Loucy (cell line): Measurements from ENCODE around the gene NRXN3.

Experiments used
- H2AFZ ChIP-seq: fragments of 200-600 bp; sonication (generic); 2 replicates; pipeline ENCODE4 v1.6.0; 2016; ENCODE audit warnings: antibody characterized with exemption, mild to moderate bottlenecking, low read length, moderate library complexity
- H3F3A ChIP-seq: fragments of 200-600 bp; 2 replicates; pipeline ENCODE4 v1.6.0; 2016; ENCODE audit warnings: antibody characterized with exemption, low read depth, mild to moderate bottlenecking
- H3K27me3 ChIP-seq: fragments of 200-600 bp; sonication (generic); 2 replicates; pipeline ENCODE4 v1.6.1; 2014; ENCODE audit warnings: low read length, mild to moderate bottlenecking; ENCODE audit not compliant: insufficient read depth, poor library complexity, severe bottlenecking
- H3K36me3 ChIP-seq: fragments of 200-600 bp; sonication (generic); 2 replicates; pipeline ENCODE4 v1.6.1; 2016; ENCODE audit warnings: low read length; ENCODE audit not compliant: insufficient read depth
- H3K4me1 ChIP-seq: fragments of 200-600 bp; sonication (generic); 2 replicates; pipeline ENCODE4 v1.5.1; 2014; ENCODE audit warnings: low read length, mild to moderate bottlenecking; ENCODE audit not compliant: insufficient read depth, poor library complexity, severe bottlenecking
- H3K4me2 ChIP-seq: fragments of 200-600 bp; sonication (generic); 2 replicates; pipeline ENCODE4 v1.6.0; 2014; ENCODE audit warnings: antibody characterized with exemption, low read length, low read depth, mild to moderate bottlenecking; ENCODE audit not compliant: poor library complexity, severe bottlenecking
- H3K4me3 ChIP-seq: fragments of 200-600 bp; sonication (generic); 2 replicates; pipeline ENCODE4 v1.5.1; 2014; ENCODE audit warnings: low read length, mild to moderate bottlenecking, mixed read lengths; ENCODE audit not compliant: poor library complexity, severe bottlenecking
- H3K79me2 ChIP-seq: fragments of 200-600 bp; sonication (generic); 2 replicates; pipeline ENCODE4 v1.6.1; 2014; ENCODE audit warnings: low read length; ENCODE audit not compliant: insufficient read depth
- H3K9ac ChIP-seq: fragments of 200-600 bp; sonication (generic); 2 replicates; pipeline ENCODE4 v1.6.0; 2014; ENCODE audit warnings: mild to moderate bottlenecking, low read depth, low read length, moderate library complexity; ENCODE audit not compliant: poor library complexity, severe bottlenecking
- H3K9me2 ChIP-seq: fragments of 200-600 bp; sonication (generic); replicated peaks from 2 replicates; pipeline ENCODE4 v1.6.1; 2016; ENCODE audit warnings: low read depth, low read length, mixed read lengths
- H3K9me3 ChIP-seq: fragments of 200-600 bp; sonication (generic); 2 replicates; pipeline ENCODE4 v1.6.1; 2014; ENCODE audit warnings: mild to moderate bottlenecking, antibody characterized with exemption, low read length, low read depth; ENCODE audit not compliant: insufficient read depth
- H4K20me1 ChIP-seq: fragments of 200-600 bp; sonication (generic); 2 replicates; pipeline ENCODE4 v1.6.0; 2014; ENCODE audit warnings: antibody characterized with exemption, low read length, mild to moderate bottlenecking; ENCODE audit not compliant: insufficient read depth, poor library complexity, severe bottlenecking
- EZH2phosphoT487 ChIP-seq: fragments of 200-600 bp; IDR thresholded peaks from 2 replicates; pipeline ENCODE4 v1.6.1; 2018; ENCODE audit warnings: antibody characterized with exemption, mild to moderate bottlenecking, moderate library complexity, borderline replicate concordance
- TF ChIP-seq, protein P1 (sequence below): fragments of 200-600 bp; sonication (generic); conservative IDR thresholded peaks from 2 replicates; pipeline ENCODE4 v1.5.1; 2014; ENCODE audit warnings: mild to moderate bottlenecking, antibody characterized with exemption, low read length

Gene NRXN3

DNA sequence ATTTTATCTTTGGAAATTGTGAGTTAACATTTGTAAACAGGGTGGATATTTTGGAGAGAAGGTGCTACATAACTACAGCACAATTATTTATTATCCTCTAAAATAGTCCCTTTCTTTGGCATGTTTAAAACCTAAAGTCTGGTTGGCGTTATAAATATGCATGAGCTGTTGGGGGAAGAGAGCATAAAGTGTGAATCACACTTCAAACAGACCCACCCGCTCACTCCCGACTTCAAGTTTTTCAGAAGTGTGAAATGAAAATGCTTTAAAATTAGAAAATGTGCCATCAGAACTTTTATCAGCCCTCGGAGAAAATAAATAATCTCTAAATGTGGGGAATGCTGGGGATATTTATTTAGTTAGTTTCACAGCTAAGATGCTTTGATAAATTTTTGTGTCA, 1006.9 kb downstream of the NRXN3 start:
- H3K9me3 ChIP-seq = no peaks in the 10 kb centered on the region
- H3K4me1 ChIP-seq = no peaks in the 10 kb centered on the region
- no peak for TF ChIP-seq EZH2phosphoT487
- TF ChIP-seq, protein P1, sequence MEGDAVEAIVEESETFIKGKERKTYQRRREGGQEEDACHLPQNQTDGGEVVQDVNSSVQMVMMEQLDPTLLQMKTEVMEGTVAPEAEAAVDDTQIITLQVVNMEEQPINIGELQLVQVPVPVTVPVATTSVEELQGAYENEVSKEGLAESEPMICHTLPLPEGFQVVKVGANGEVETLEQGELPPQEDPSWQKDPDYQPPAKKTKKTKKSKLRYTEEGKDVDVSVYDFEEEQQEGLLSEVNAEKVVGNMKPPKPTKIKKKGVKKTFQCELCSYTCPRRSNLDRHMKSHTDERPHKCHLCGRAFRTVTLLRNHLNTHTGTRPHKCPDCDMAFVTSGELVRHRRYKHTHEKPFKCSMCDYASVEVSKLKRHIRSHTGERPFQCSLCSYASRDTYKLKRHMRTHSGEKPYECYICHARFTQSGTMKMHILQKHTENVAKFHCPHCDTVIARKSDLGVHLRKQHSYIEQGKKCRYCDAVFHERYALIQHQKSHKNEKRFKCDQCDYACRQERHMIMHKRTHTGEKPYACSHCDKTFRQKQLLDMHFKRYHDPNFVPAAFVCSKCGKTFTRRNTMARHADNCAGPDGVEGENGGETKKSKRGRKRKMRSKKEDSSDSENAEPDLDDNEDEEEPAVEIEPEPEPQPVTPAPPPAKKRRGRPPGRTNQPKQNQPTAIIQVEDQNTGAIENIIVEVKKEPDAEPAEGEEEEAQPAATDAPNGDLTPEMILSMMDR = no peak
- no peaks in the 10 kb centered on the region for H3K27me3 ChIP-seq
- H4K20me1 ChIP-seq = no peaks in the 10 kb centered on the region
- H3K9ac ChIP-seq = no peak overlapping the region
- H2AFZ ChIP-seq = no peak overlapping the region
- no peak overlapping the region for H3K4me2 ChIP-seq
- no peaks in the 10 kb centered on the region for H3K9me2 ChIP-seq
- no peak overlapping the region for H3K4me3 ChIP-seq
- no peaks in the 10 kb centered on the region for H3K36me3 ChIP-seq
- no peaks in the 10 kb centered on the region for H3K79me2 ChIP-seq
- no peaks in the 10 kb centered on the region for H3F3A ChIP-seq

DNA sequence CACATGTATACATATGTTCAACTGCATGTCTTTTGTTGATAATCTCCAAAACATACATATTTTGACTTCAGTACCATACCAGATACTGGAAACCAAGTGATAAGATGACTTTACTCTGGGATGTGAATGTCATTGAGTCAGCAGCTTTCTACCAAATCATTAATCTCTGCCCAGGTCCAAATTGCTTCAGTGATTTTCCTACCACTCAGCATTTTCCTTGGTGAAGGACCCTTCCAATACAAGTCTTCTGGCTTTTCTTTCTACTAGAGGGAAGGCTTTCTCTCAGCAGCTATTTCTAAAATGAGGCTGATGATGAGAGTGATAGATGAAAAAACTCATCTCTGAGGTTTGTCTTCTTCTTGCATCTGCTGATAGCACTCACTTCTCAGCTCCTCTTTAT, 1008.5 kb downstream of the NRXN3 start:
- no peak overlapping the region for H2AFZ ChIP-seq
- no peak overlapping the region for H3K9ac ChIP-seq
- H3K79me2 ChIP-seq = no peaks in the 10 kb centered on the region
- no peaks in the 10 kb centered on the region for H3K36me3 ChIP-seq
- H3K9me3 ChIP-seq = no peaks in the 10 kb centered on the region
- H3K27me3 ChIP-seq = no peaks in the 10 kb centered on the region
- no peaks in the 10 kb centered on the region for H4K20me1 ChIP-seq
- no peak overlapping the region for H3K4me3 ChIP-seq
- TF ChIP-seq, protein P1 = no peak
- TF ChIP-seq EZH2phosphoT487 = no peak
- H3K9me2 ChIP-seq = no peaks in the 10 kb centered on the region
- no peaks in the 10 kb centered on the region for H3K4me1 ChIP-seq
- H3F3A ChIP-seq = no peaks in the 10 kb centered on the region
- no peak overlapping the region for H3K4me2 ChIP-seq

DNA sequence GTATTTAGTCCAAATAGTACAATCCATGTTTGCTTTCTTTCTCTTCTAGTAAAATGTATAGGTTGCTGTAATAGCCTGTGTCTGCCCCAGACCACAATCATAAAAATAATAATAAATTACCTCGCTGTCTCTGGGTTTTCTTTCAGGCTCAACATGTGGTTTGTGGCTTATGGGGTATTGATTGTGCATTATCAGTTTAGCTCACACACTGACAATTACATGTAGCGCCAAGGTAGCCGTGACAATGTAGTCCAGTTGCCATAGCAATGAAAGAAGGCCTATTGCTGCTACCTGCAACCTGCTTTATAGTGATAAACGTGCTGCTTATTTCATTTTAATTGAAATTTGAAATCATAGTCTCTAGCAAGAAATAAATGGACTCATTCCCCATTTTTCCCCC, 1009.8 kb downstream of the NRXN3 start:
- Histone ChIP-seq H3K4me2 (no peak overlapping the region), H3F3A (no peaks in the 10 kb centered on the region), H3K79me2 (no peaks in the 10 kb centered on the region), H3K4me1 (no peaks in the 10 kb centered on the region), H2AFZ (no peak overlapping the region), H3K4me3 (no peak overlapping the region), H3K9me3 (no peaks in the 10 kb centered on the region), H4K20me1 (no peaks in the 10 kb centered on the region), H3K27me3 (no peaks in the 10 kb centered on the region), H3K9ac (no peak overlapping the region), H3K9me2 (no peaks in the 10 kb centered on the region), H3K36me3 (no peaks in the 10 kb centered on the region)
- no peak for TF ChIP-seq EZH2phosphoT487
- TF ChIP-seq, protein P1 = no peak
